Upper lobe of left lung (tissue), 4 donors: ENCODE results near the gene ANKRD24.

Experiments
- EP300 ChIP-seq, 4 donors: sonication (generic); formaldehyde crosslinking; IDR thresholded peaks; one replicate each; pipeline ENCODE4 v1.5.1; 2017; ENCODE audit warnings: antibody characterized with exemption in 4 of 4, control low read depth in 2 of 4
- POLR2A ChIP-seq, 4 donors: fragments of 450-650 bp; IDR thresholded peaks; one replicate each; pipeline ENCODE4 v1.5.1; 2016 to 2017; ENCODE audit warnings: antibody characterized with exemption in 4 of 4, mild to moderate bottlenecking in 2 of 4
- POLR2AphosphoS5 ChIP-seq, 2 donors: sonication (generic); formaldehyde crosslinking; IDR thresholded peaks; one replicate each; pipeline ENCODE4 v1.5.1; 2017; ENCODE audit warnings: antibody characterized with exemption in 2 of 2
- TF ChIP-seq, protein P1 (sequence below), 6 experiments: fragments of 450-650 bp in 4 of 6; fragments of 200-600 bp in 2 of 6; sonication (generic) in 2 of 6; IDR thresholded peaks; one replicate each; pipeline ENCODE4 v1.5.1; 2016 to 2019; ENCODE audit warnings: antibody characterized with exemption in 6 of 6

- TF ChIP-seq, protein P1, sequence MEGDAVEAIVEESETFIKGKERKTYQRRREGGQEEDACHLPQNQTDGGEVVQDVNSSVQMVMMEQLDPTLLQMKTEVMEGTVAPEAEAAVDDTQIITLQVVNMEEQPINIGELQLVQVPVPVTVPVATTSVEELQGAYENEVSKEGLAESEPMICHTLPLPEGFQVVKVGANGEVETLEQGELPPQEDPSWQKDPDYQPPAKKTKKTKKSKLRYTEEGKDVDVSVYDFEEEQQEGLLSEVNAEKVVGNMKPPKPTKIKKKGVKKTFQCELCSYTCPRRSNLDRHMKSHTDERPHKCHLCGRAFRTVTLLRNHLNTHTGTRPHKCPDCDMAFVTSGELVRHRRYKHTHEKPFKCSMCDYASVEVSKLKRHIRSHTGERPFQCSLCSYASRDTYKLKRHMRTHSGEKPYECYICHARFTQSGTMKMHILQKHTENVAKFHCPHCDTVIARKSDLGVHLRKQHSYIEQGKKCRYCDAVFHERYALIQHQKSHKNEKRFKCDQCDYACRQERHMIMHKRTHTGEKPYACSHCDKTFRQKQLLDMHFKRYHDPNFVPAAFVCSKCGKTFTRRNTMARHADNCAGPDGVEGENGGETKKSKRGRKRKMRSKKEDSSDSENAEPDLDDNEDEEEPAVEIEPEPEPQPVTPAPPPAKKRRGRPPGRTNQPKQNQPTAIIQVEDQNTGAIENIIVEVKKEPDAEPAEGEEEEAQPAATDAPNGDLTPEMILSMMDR (IDR thresholded peaks at IDR 0.05): no peak
- no peak for TF ChIP-seq POLR2AphosphoS5 (IDR thresholded peaks at IDR 0.05)
- no peak for TF ChIP-seq POLR2A (IDR thresholded peaks at IDR 0.05)
- TF ChIP-seq EP300 (IDR thresholded peaks at IDR 0.05): no peak
These were observed 46.9 kb downstream of the ANKRD24 start, which contains the start of gene EBI3 for GRCh38 chr19:4229179-4229931.
